ENCODE measurements around the gene BUB1B.

The BUB1B gene

GRCh38 chr15:40252438-40253166 is 91.7 kb downstream of the BUB1B start:
- no peak for DNase-seq (ENCODE audit: low read depth in 2 of 2, low spot score in 1 of 2)

GRCh38 chr15:40253167-40253790 is 92.4 kb downstream of the BUB1B start:
- DNase-seq (ENCODE audit: low read depth in 2 of 2, low spot score in 1 of 2), result no peak

- DNase-seq (ENCODE audit: low read depth in 2 of 2, low spot score in 1 of 2), result no peak
Observed at GRCh38 chr15:40254452-40254851, 93.6 kb downstream of the BUB1B start.

- DNase-seq (ENCODE audit: low read depth in 2 of 2, low spot score in 1 of 2), result no peak
Observed at GRCh38 chr15:40255033-40255432, 94.2 kb downstream of the BUB1B start.

DNA sequence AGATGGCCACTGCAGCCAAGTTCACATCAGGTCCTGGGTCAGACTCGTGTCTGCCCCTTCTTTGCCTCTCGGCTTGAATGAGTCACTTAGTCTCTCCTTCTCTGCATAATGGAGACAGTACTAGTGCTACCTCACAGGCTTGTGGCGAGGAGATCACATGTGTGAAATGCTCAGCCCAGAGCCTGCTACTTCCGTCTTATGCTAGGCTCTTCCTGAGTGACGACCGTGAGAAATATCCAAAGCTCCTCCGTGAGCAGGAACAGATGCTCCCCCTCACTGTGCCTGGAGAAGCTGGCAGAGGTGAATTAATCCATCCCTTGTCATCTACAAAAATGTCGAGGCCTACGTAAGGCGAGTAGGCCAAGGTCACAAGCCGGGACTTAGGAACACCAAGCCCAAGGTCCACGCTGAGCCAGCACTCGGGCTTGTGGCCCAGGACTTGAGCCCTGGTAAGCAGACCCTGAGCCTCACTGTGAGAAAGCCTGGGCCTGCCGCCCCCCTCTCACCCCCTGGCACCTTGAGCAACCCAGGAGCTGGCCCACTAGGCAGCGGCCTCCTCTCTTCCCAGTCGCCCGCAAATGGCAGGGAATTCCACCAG is 95.9 kb downstream of the BUB1B start:
- no peak for DNase-seq (ENCODE audit: low read depth in 2 of 2, low spot score in 1 of 2)

DNA sequence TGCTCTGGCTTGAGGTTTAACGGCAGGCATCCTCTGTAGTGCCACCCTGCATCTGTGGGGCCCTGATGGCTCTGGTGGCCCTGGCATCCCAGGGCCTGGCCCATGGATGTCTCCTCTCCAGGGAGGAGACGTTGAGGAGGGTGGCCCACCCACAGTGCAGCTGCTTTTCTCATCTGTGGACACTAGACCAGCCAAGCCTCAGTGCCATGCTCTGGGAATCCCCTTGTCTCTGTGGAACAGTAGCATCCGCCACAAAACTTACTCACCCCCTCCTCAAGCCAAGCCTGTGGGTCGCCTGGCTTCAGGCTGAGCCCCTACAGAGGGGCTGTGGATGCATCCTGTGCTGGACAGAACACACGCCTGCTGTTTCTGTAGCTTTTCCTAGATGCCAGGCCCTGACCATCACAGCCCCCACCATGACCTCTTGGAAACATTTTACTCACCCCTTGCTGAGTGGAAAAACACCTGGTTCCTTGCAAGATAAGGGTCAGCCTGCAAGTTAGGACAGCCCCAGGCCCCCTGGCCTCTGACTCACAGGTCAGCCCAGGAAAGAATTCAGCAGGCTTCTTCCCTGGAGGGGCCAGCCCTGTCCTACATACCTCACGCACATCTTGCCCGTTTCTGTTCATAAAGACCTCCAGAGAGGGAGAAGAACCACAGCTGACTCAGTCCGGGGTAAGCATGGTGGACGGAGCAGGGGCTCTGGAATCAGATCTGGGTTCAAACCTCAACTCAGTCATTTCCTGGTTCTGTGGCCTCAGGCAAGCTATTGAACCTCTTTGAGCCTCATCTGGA is 97.0 kb downstream of the BUB1B start:
- DNase-seq (ENCODE audit: low read depth in 2 of 2, low spot score in 1 of 2), result no peak

DNA sequence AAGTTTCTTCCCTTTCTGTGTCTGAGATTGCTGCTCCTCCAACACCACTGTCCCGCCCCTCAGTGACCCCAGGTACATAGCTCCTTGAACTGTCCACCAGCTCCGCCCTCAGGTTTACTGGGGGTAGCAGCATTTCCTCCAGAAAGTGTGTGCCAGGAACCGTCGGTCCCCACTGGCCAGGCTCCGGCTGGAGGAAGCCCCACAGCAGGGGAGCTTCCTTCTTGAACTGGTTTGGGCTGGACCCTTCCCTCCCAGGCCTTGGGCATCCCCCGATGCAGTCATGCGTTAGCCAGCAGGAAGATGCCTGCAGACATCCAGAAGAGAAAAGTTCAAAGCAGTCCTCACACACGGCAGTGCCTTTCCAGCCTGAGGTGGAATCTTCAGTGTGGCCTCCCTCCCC is 97.7 kb downstream of the BUB1B start:
- no peak for DNase-seq (ENCODE audit: low read depth in 2 of 2, low spot score in 1 of 2)

GRCh38 chr15:40259021-40259420 is 98.2 kb downstream of the BUB1B start:
- DNase-seq (ENCODE audit: low read depth in 2 of 2, low spot score in 1 of 2), result no peak

- no peak for DNase-seq (ENCODE audit: low read depth in 2 of 2, low spot score in 1 of 2)
Observed at GRCh38 chr15:40263024-40263754, 102.3 kb downstream of the BUB1B start.

- no peak for DNase-seq (ENCODE audit: low read depth in 2 of 2, low spot score in 1 of 2)
Observed at GRCh38 chr15:40264321-40265153, 103.7 kb downstream of the BUB1B start.

DNA sequence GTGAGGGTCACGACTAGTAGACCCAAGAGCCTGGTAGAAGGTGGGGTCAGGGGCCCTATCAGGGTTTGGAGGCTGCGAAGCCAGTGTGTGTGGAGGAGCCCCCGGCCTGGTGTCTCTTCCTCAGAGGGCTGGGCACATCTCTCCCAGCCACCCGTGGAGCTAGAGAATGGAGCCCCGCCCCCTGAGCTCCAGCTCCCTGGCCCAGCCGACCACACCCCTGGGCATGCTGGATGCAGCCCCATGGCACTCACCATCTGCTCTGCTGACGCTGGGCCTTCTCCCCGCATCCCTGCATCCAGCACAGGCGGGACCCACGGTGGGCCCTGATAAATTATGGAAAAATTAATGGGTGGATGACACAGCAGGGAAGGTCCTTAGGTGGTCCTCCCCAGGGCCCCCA is 104.5 kb downstream of the BUB1B start:
- DNase-seq (ENCODE audit: low read depth in 2 of 2, low spot score in 1 of 2), result no peak

- no peak for DNase-seq (ENCODE audit: low read depth in 2 of 2, low spot score in 1 of 2)
Observed at GRCh38 chr15:40265875-40266274, 105.0 kb downstream of the BUB1B start.

DNA sequence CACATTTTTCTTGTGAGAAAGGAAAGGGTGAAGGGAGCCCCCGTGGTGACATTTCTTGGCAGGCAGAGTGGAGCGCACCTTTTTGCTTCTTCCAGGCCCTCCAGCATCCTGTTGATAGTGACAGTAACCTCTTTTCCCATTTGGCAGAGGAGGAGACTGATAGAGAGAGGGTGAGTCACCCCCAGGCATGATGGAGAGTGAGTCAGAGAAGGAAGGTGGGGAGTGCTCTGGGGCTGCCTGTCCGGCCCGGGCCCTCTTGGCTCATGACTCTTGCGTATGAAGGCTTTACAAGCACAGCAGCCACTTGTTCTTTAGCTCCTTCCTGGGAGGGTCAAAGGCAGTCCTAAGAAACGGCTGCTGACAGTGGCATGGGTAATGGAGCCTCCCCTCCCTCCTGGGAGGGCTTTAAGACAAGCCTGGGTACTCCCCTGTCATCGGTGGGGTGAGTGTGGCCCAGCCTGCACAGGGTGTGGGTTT is 106.0 kb downstream of the BUB1B start:
- DNase-seq (ENCODE audit: low read depth in 2 of 2, low spot score in 1 of 2), result no peak

- DNase-seq (ENCODE audit: low read depth in 2 of 2, low spot score in 1 of 2), result no peak
Observed at GRCh38 chr15:40267670-40268069, 106.8 kb downstream of the BUB1B start.

DNA sequence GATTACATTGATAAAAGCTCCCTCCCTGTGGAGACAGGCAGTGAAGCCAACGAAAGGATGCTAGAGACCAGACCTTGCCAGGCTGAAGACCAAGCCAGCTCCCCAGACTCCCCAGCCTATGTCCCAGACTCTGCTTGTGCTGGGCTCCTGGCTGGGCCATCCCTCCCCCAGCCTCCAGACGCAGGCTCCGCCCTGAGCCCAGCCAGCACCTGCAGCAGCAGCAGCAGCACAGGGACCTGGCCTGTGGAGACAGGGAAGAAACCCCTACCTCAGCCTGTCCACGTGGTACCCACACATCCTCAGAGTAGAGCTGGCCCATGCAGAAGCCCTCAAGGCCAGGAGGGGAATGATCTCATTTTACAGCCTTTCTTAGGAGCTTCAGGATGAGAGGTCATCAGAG is 108.7 kb downstream of the BUB1B start:
- no peak for DNase-seq (ENCODE audit: low read depth in 2 of 2, low spot score in 1 of 2)

GRCh38 chr15:40270246-40270995 is 109.6 kb downstream of the BUB1B start:
- DNase-seq (ENCODE audit: low read depth in 2 of 2, low spot score in 1 of 2), result no peak

Measured in stimulated activated CD8-positive, alpha-beta memory T cell treated with anti-CD3 and anti-CD28 coated beads, Interleukin-4, amount 100 ng/mL, for 4 hours (primary cell).